Activated CD8-positive, alpha-beta memory T cell treated with anti-CD3 and anti-CD28 coated beads for 36 hours (primary cell): ENCODE measurements around the gene PCDHA5. TPM values are rescaled to one million over a fixed set of nuclear protein-coding genes. Genes with fewer than 3 reads are reported as not detected.
"Not testable (repeated sequence)": the region's sequence is repeated elsewhere in the genome, so short reads cannot be mapped to it uniquely, and the experiment has no call there.

Experiments used
- CTCF ChIA-PET: fragments of 350-600 bp; sonication (Branson Sonifier 250); formaldehyde crosslinking; loops from one replicate; lab custom pipeline; 2021; ENCODE audit warnings: antibody characterized with exemption; lab: Charles Lee
- POLR2A ChIA-PET: fragments of 350-600 bp; sonication (Branson Sonifier 250); formaldehyde crosslinking; loops from one replicate; lab custom pipeline; 2021; ENCODE audit warnings: antibody characterized with exemption; lab: Charles Lee
- total RNA-seq, 2 experiments: library from RNA; stranded (reverse); gene quantifications; one replicate each; pipeline ENCODE4 v1.2.3, GENCODE V29; 2021

Gene PCDHA5
- not detected for total RNA-seq

DNA sequence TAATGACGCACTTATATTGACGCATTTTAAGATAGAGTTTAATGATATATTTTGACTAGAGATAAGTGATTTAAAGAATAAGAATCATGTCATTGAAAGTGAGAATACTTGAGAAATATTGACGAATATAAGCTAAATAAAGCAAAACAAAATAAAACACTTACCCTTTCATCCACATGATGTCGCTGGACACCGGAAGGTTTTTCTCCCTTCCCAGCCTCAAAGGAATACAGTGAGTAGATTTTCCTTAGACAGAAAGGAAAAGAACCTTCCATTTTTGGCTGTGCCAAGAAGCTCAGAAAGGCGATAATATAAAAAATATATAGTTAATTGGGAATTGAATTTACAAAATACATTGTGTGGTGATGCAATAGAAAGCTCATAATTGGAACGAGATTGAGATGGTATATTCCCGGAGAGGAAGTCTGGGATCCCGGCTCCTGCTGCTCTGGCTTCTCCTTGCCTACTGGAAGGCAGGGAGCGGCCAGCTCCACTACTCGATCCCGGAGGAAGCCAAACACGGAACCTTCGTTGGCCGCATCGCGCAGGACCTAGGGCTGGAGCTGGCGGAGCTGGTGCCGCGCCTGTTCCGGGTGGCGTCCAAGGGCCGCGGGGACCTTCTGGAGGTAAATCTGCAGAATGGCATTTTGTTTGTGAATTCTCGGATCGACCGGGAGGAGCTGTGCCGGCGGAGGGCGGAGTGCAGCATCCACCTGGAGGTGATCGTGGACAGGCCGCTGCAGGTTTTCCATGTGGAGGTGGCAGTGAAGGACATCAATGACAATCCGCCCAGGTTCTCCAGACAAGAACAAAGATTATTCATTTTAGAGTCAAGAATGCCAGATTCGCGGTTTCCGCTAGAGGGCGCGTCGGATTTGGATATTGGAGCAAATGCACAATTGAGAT is at the start of gene PCDHA5:
Gene PCDHA5, plus strand, starts transcription at position 239 of the 906 bp plus-strand sequence.
- ChIA-PET CTCF (no interaction called here), POLR2A (no interaction called here)

DNA sequence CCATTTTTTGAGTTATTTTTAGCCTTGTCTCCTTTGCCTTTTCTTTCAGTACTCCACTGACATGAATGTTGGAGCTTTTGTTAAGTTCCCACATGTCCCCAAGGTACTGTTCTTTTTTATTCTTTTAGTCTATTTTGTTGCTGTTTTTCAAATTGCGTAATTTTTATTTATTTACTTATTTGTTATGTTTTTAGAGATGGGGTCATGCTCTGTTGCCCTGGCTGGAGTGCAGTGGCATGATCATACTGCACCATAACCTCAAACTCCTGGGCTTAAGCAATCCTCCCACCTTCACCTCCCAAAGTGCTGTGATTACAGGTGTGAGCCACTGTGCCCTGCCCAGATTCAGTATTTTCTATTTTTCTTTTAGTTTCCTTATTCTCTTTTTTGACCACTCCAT is 40.9 kb upstream of the PCDHA5 start:
- POLR2A ChIA-PET, result no interaction called here
- CTCF ChIA-PET, result no interaction called here

- ChIA-PET CTCF (no interaction called here), POLR2A (no interaction called here)
These were observed 35.3 kb upstream of the PCDHA5 start, which contains the start of gene PCDHA1 for GRCh38 chr5:140785905-140786686. PCDHA1 (plus strand) TSS chr5:140786140.

DNA sequence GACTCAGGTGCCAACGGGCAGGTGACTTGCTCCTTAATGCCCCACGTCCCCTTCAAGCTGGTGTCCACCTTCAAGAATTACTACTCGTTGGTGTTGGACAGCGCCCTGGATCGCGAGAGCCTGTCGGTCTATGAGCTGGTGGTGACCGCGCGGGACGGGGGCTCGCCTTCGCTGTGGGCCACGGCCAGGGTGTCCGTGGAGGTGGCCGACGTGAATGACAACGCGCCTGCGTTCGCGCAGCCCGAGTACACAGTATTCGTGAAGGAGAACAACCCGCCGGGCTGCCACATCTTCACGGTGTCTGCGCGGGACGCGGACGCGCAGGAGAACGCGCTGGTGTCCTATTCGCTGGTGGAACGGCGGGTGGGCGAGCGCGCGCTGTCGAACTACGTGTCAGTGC is 34.0 kb upstream of the PCDHA5 start:
- POLR2A ChIA-PET, CTCF ChIA-PET: not testable (repeated sequence)

DNA sequence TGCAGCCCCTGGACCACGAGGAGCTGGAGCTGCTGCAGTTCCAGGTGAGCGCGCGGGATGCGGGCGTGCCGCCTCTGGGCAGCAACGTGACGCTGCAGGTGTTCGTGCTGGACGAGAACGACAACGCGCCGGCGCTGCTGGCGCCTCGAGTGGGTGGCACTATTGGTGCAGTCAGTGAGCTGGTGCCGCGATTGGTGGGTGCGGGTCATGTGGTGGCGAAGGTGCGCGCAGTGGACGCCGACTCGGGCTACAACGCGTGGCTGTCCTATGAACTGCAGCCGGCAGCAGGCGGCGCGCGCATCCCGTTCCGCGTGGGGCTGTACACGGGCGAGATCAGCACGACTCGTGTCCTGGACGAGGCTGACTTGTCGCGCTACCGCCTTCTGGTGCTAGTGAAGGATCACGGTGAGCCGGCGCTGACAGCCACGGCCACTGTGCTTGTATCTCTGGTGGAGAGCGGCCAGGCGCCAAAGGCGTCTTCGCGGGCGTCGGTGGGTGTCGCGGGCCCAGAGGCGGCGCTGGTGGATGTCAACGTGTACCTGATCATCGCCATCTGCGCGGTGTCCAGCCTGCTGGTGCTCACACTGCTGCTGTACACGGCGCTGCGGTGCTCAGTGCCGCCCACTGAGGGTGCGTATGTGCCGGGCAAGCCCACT is 33.4 kb upstream of the PCDHA5 start:
- CTCF ChIA-PET, POLR2A ChIA-PET: not testable (repeated sequence)

GRCh38 chr5:140791089-140791488 is 30.3 kb upstream of the PCDHA5 start:
- POLR2A ChIA-PET, result no interaction called here
- CTCF ChIA-PET, result no interaction called here

DNA sequence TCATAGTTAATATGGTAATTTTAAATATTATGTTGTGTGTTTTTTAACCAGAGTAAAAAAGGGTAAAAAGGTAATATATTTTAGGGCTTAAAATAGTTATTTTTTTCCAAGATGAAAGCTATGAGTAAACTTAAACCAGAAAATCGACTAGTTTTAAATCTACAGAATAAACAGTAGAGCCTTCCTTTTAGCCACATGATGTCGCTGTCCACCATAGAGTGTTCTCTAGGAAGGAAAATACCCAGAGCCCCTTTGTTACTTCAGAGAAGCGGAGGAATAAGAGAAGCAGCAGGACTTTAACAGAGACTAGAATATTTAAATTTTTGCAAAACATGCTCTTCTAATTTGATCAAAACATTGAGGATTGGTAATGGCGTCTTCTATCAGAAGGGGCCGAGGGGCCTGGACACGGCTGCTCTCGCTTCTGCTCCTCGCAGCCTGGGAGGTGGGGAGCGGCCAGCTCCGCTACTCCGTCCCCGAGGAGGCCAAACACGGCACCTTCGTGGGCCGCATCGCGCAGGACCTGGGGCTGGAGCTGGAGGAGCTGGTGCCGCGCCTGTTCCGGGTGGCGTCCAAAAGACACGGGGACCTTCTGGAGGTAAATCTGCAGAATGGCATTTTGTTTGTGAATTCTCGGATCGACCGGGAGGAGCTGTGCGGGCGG is 26.7 kb upstream of the PCDHA5 start, which contains the start of gene PCDHA2:
Gene PCDHA2, plus strand, starts transcription at position 258 of the 664 bp plus-strand sequence.
- ChIA-PET CTCF (no interaction called here), POLR2A (no interaction called here)

GRCh38 chr5:140795259-140795641 is 26.2 kb upstream of the PCDHA5 start:
- ChIA-PET POLR2A (no interaction called here), CTCF (no interaction called here)

DNA sequence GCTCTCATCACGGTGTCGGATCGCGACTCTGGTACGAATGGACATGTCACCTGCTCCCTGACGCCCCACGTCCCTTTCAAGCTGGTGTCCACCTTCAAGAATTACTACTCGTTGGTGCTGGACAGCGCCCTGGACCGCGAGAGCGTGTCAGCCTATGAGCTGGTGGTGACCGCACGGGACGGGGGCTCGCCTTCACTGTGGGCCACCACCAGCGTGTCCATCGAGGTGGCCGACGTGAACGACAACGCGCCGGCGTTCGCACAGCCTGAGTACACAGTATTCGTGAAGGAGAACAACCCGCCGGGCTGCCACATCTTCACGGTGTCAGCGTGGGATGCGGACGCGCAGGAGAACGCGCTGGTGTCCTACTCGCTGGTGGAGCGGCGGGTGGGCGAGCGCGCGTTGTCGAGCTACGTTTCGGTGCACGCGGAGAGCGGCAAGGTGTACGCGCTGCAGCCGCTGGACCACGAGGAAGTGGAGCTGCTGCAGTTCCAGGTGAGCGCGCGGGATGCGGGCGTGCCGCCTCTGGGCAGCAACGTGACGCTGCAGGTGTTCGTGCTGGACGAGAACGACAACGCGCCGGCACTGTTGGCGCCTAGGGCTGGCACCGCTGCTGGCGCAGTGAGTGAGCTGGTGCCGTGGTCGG is 25.2 kb upstream of the PCDHA5 start:
- CTCF ChIA-PET, POLR2A ChIA-PET: not testable (repeated sequence)

DNA sequence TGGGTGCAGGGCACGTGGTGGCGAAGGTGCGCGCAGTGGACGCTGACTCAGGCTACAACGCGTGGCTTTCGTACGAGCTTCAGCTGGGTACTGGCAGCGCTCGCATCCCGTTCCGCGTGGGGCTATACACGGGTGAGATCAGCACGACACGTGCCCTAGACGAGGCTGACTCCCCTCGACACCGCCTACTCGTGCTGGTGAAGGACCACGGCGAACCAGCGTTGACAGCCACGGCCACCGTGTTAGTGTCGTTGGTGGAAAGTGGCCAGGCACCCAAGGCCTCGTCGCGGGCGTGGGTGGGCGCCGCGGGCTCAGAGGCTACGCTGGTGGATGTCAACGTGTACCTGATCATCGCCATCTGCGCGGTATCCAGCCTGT is 24.7 kb upstream of the PCDHA5 start:
- ChIA-PET POLR2A (no interaction called here), CTCF (no interaction called here)

DNA sequence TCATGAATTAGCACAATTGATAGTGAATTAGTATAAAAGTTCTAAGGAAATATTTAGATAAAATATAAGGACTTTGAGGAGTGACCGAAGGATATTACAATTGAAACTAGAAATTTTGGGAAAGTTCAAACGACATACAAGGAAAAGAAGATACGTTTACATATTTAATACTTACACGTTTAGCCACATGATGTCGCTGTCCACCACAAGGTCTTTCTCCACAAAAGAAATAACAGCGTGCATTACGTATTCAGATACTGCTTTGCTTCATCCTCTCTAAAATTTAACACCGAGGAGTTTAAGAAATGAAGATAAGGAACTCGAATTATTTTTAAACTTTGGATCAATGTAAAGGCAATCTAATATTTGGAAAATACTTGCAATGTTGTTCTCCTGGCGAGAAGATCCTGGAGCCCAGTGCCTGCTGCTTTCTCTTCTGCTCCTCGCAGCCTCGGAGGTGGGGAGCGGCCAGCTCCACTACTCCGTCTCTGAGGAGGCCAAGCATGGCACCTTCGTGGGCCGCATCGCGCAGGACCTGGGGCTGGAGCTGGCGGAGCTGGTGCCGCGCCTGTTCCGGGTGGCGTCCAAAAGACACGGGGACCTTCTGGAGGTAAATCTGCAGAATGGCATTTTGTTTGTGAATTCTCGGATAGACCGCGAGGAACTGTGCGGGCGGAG is 20.5 kb upstream of the PCDHA5 start, which contains the start of gene PCDHA3:
Gene PCDHA3, plus strand, starts transcription at position 242 of the 678 bp plus-strand sequence.
- ChIA-PET POLR2A (no interaction called here), CTCF (no interaction called here)

GRCh38 chr5:140801494-140801841 is 19.9 kb upstream of the PCDHA5 start:
- CTCF ChIA-PET, result no interaction called here

GRCh38 chr5:140802381-140802780 is 19.0 kb upstream of the PCDHA5 start:
- POLR2A ChIA-PET, result not testable (repeated sequence)

More at GRCh38 chr5:140801494-140801841, 19.9 kb upstream of the PCDHA5 start:
- POLR2A ChIA-PET, result no interaction called here

DNA sequence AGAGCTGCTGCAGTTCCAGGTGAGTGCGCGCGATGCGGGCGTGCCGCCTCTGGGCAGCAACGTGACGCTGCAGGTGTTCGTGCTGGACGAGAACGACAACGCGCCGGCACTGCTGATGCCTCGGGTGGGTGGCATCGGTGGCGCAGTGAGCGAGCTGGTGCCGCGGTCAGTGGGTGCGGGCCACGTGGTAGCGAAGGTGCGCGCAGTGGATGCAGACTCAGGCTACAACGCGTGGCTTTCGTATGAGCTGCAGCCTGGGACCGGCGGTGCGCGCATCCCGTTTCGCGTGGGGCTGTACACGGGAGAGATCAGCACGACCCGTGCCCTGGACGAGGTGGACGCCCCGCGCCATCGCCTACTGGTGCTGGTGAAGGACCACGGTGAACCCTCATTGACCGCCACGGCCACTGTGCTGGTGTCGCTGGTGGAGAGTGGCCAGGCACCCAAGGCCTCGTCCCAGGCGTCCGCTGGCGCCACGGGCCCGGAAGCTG is 18.6 kb upstream of the PCDHA5 start:
- ChIA-PET POLR2A (no interaction called here), CTCF (no interaction called here)

More at GRCh38 chr5:140802381-140802780, 19.0 kb upstream of the PCDHA5 start:
- CTCF ChIA-PET, result not testable (repeated sequence)

GRCh38 chr5:140806834-140807775 is 14.3 kb upstream of the PCDHA5 start, which contains the start of gene PCDHA4:
PCDHA4 (plus strand) TSS chr5:140807068.
- ChIA-PET POLR2A (no interaction called here), CTCF (no interaction called here)

GRCh38 chr5:140808241-140808888 is 13.0 kb upstream of the PCDHA5 start:
- POLR2A ChIA-PET, CTCF ChIA-PET: not testable (repeated sequence)

GRCh38 chr5:140808889-140809291 is 12.5 kb upstream of the PCDHA5 start:
- CTCF ChIA-PET, result no interaction called here
- POLR2A ChIA-PET, result no interaction called here
